ENCODE results near the gene MMP21. TPM values are rescaled to one million over a fixed set of nuclear protein-coding genes. Genes with fewer than 3 reads are reported as not detected.

The MMP21 gene
- total RNA-seq, 1 donor from 2014 or later, result not detected

DNA sequence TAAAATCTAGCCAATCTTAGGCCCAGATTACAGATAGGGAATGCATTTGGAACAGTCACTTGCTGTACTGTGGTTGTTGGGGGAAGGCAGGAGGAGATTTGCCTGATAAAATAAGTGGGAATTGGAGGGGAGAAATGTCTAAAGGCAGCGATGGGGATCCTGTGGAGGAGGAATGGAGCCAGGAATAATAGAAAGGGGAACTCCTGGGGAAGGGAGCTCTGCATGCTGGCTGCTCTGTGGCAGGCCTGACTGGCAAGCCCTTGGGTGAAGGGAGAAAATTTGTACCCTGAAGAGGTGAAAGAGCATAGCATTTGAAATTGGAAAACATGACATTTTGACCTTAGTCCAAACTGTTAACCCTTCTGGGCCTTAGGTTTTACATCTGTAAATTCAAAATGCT, 13.7 kb downstream of the MMP21 start:
- intact Hi-C loops (cut with micrococcal nuclease), result no loop called here
- Histone ChIP-seq H3K4me1 (peaks cover 4% of the 10 kb centered on the region), H3K27me3 (ENCODE audit: low read depth) (no peaks in the 10 kb centered on the region), H3K36me3 (peaks cover 87% of the 10 kb centered on the region), H3K9me3 (replicated peaks) (no peaks in the 10 kb centered on the region), H3K27ac (replicated peaks) (no peak overlapping the region), H3K4me3 (no peak overlapping the region)
- no peak for DNase-seq
- TF ChIP-seq CTCF (IDR thresholded peaks at IDR 0.05; ENCODE audit: borderline replicate concordance), result no peak

GRCh38 chr10:125757742-125758141, 17.9 kb downstream of the MMP21 start:
- intact Hi-C loops (cut with micrococcal nuclease), result no loop called here
- TF ChIP-seq CTCF (IDR thresholded peaks at IDR 0.05; ENCODE audit: borderline replicate concordance), result no peak
- Histone ChIP-seq H3K4me3 (no peak overlapping the region), H3K27ac (replicated peaks) (no peak overlapping the region), H3K27me3 (ENCODE audit: low read depth) (no peaks in the 10 kb centered on the region), H3K9me3 (replicated peaks) (no peaks in the 10 kb centered on the region), H3K4me1 (no peaks in the 10 kb centered on the region), H3K36me3 (peaks cover 90% of the 10 kb centered on the region)
- no peak for DNase-seq

- H3K27me3 ChIP-seq (ENCODE audit: low read depth), result no peaks in the 10 kb centered on the region
- H3K27ac ChIP-seq (replicated peaks), result no peak overlapping the region
- intact Hi-C loops (cut with micrococcal nuclease), result no loop called here
- no peaks in the 10 kb centered on the region for H3K9me3 ChIP-seq (replicated peaks)
- no peak for DNase-seq
- H3K4me3 ChIP-seq, result no peak overlapping the region
- H3K36me3 ChIP-seq, result peaks cover 95% of the 10 kb centered on the region
- TF ChIP-seq CTCF (IDR thresholded peaks at IDR 0.05; ENCODE audit: borderline replicate concordance), result no peak
- H3K4me1 ChIP-seq, result no peaks in the 10 kb centered on the region
Observed at GRCh38 chr10:125756853-125757487, 18.7 kb downstream of the MMP21 start.

- H3K36me3 ChIP-seq, result peaks cover 95% of the 10 kb centered on the region
- no peak for TF ChIP-seq CTCF (IDR thresholded peaks at IDR 0.05; ENCODE audit: borderline replicate concordance)
- no peak overlapping the region for H3K27ac ChIP-seq (replicated peaks)
- no peak for DNase-seq
- no peak overlapping the region for H3K4me3 ChIP-seq
- H3K27me3 ChIP-seq (ENCODE audit: low read depth), result no peaks in the 10 kb centered on the region
- no peaks in the 10 kb centered on the region for H3K4me1 ChIP-seq
- H3K9me3 ChIP-seq (replicated peaks), result no peaks in the 10 kb centered on the region
- intact Hi-C loops (cut with micrococcal nuclease), result no loop called here
Observed at GRCh38 chr10:125756196-125756595, 19.4 kb downstream of the MMP21 start.

DNA sequence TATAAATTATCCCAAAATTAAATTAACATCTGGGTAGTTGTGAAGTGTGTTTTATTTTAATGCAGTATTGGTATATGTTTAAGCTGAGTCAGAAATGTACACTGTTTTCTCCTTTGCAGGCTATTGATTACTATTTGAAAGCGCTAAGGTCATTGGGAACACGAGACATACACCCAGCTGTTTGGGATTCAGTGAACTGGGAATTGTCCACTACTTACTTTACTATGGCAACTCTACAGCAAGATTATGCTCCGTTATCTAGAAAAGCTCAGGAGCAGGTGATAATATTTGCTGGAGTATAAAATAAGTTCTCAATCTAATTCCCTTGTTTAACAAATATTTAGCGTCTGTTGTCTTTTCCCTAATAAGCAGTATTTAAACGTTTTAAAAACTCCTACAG, 28.2 kb downstream of the MMP21 start:
- Histone ChIP-seq H3K27ac (replicated peaks) (no peak overlapping the region), H3K27me3 (ENCODE audit: low read depth) (no peaks in the 10 kb centered on the region), H3K4me3 (no peak overlapping the region), H3K9me3 (replicated peaks) (peaks cover 5% of the 10 kb centered on the region), H3K36me3 (peaks cover 100% of the 10 kb centered on the region), H3K4me1 (no peaks in the 10 kb centered on the region)
- TF ChIP-seq CTCF (IDR thresholded peaks at IDR 0.05; ENCODE audit: borderline replicate concordance), result no peak
- intact Hi-C loops (cut with micrococcal nuclease), result no loop called here
- no peak for DNase-seq

All from left ventricle myocardium inferior (tissue), 1 donor.